HG03565 (cell line): ENCODE measurements around the gene TTLL13.

Source experiments
- ATAC-seq: cut with Tn5 transposase; IDR thresholded peaks from one replicate; pipeline ENCODE4 v1.9.1; 2021; ENCODE audit warnings: mild to moderate bottlenecking, moderate library complexity; ENCODE audit not compliant: unreplicated experiment

The TTLL13 gene

GRCh38 chr15:90213818-90214204 lies 35.5 kb upstream of the TTLL13 start:
- no peak for ATAC-seq

GRCh38 chr15:90214553-90215196 lies 34.7 kb upstream of the TTLL13 start:
- ATAC-seq = no peak

GRCh38 chr15:90217671-90218394 lies 31.5 kb upstream of the TTLL13 start:
- no peak for ATAC-seq

- no peak for ATAC-seq
Measured at GRCh38 chr15:90219421-90220141, 29.8 kb upstream of the TTLL13 start.

GRCh38 chr15:90221246-90221900 lies 28.0 kb upstream of the TTLL13 start:
- no peak for ATAC-seq

GRCh38 chr15:90222547-90222946 lies 26.8 kb upstream of the TTLL13 start:
- ATAC-seq = no peak

GRCh38 chr15:90223441-90224165 lies 25.8 kb upstream of the TTLL13 start:
- no peak for ATAC-seq

GRCh38 chr15:90225047-90225446 lies 24.3 kb upstream of the TTLL13 start:
- ATAC-seq = no peak

GRCh38 chr15:90225504-90226234 lies 23.7 kb upstream of the TTLL13 start:
- ATAC-seq = no peak

GRCh38 chr15:90227336-90227735 lies 22.0 kb upstream of the TTLL13 start:
- no peak for ATAC-seq

- no peak for ATAC-seq
Measured at GRCh38 chr15:90227816-90228772, 21.3 kb upstream of the TTLL13 start.

GRCh38 chr15:90228960-90229359 lies 20.4 kb upstream of the TTLL13 start:
- ATAC-seq = no peak

GRCh38 chr15:90230071-90230494 lies 19.3 kb upstream of the TTLL13 start:
- ATAC-seq = no peak

GRCh38 chr15:90230610-90231009 lies 18.7 kb upstream of the TTLL13 start:
- no peak for ATAC-seq

- no peak for ATAC-seq
Measured at GRCh38 chr15:90231028-90232017, 18.0 kb upstream of the TTLL13 start.

GRCh38 chr15:90232196-90232595 lies 17.2 kb upstream of the TTLL13 start:
- ATAC-seq = no peak

GRCh38 chr15:90232941-90233386 lies 16.4 kb upstream of the TTLL13 start:
- ATAC-seq = no peak
